ENCODE data around the gene RARB. TPM values are rescaled to one million over a fixed set of nuclear protein-coding genes. Genes with fewer than 3 reads are reported as not detected.

RARB gene
- total and polyA plus RNA-seq, 9 of the 15 experiments (the other 6 are each of a cell fraction or from before 2014, with no cell fraction given), result 0.15 to 1.3 (median 0.27) TPM

- TF ChIP-seq TFE3 (CRISPR knock-in tag; IDR thresholded peaks at IDR 0.05), result no peak
These were observed 148.9 kb downstream of the RARB start (continued) for GRCh38 chr3:25576831-25577454.

- intact Hi-C loops (cut with micrococcal nuclease) (no loop called here), in situ Hi-C loops (cut with MboI) (no loop called here)
- Histone ChIP-seq H3K9me1 (ENCODE audit: control insufficient read depth, insufficient read depth, low read length) (no peaks in the 10 kb centered on the region), H3K4me3 (no peak overlapping the region), H2AFZ (ENCODE audit: low read depth, low read length) (no peak overlapping the region), H3K79me2 (ENCODE audit: control insufficient read depth, insufficient read depth, low read length) (no peaks in the 10 kb centered on the region), H3K27ac (ENCODE audit: extremely low read depth, low read depth, low read length) (no peak overlapping the region), H3K36me3 (ENCODE audit: control insufficient read depth, insufficient read depth, low read length) (no peaks in the 10 kb centered on the region), H3K4me2 (ENCODE audit: insufficient read depth, low read length) (no peak overlapping the region), H3K9ac (ENCODE audit: insufficient read depth in 1 of 2, low read depth in 2 of 2, low read length in 2 of 2) (no peak overlapping the region), H3K9me3 (replicated peaks; ENCODE audit: control insufficient read depth, insufficient read depth, low read depth, low read length) (no peaks in the 10 kb centered on the region), H4K20me1 (replicated peaks; ENCODE audit: control insufficient read depth, insufficient read depth, low read length) (0 out of 2 replicates have a peak, but pooled peaks cover 8% of the 10 kb centered on the region), H3K4me1 (replicated peaks in 1 of 2; ENCODE audit: control insufficient read depth in 2 of 2, insufficient read depth in 2 of 2, low read length in 2 of 2) (peaks cover 5 to 6% of the 10 kb centered on the region in 2 experiments; a peak in 2 of 5 replicates), H3K27me3 (ENCODE audit: control insufficient read depth in 2 of 2, insufficient read depth in 2 of 2, low read length in 2 of 2) (peaks cover 39 to 63% of the 10 kb centered on the region in 2 experiments)
- TF ChIP-seq ZNF764 (CRISPR knock-in tag; IDR thresholded peaks at IDR 0.05; ENCODE audit: low read depth) (no peak), DNMT1 (IDR thresholded peaks at IDR 0.05) (no peak), BRD9 (IDR thresholded peaks at IDR 0.05; ENCODE audit: low read depth, partially characterized antibody) (no peak), MEIS2 (IDR thresholded peaks at IDR 0.05; ENCODE audit: partially characterized antibody) (no peak), HDAC3 (IDR thresholded peaks at IDR 0.05; ENCODE audit: borderline replicate concordance, partially characterized antibody) (no peak), SIN3B (IDR thresholded peaks at IDR 0.05; ENCODE audit: low read depth) (no peak), MAFF (IDR thresholded peaks at IDR 0.05; ENCODE audit: low read length) (no peak)
- TF ChIP-seq, protein P1, sequence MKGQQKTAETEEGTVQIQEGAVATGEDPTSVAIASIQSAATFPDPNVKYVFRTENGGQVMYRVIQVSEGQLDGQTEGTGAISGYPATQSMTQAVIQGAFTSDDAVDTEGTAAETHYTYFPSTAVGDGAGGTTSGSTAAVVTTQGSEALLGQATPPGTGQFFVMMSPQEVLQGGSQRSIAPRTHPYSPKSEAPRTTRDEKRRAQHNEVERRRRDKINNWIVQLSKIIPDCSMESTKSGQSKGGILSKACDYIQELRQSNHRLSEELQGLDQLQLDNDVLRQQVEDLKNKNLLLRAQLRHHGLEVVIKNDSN (CRISPR knock-in tag; IDR thresholded peaks at IDR 0.05), result no peak
- TF ChIP-seq, protein P2, sequence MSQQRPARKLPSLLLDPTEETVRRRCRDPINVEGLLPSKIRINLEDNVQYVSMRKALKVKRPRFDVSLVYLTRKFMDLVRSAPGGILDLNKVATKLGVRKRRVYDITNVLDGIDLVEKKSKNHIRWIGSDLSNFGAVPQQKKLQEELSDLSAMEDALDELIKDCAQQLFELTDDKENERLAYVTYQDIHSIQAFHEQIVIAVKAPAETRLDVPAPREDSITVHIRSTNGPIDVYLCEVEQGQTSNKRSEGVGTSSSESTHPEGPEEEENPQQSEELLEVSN (IDR thresholded peaks at IDR 0.05; ENCODE audit: borderline replicate concordance in 1 of 2, extremely low read depth in 1 of 2, insufficient read depth in 1 of 2, insufficient read length in 1 of 2, low read depth in 1 of 2, low read length in 1 of 2, poor library complexity in 1 of 2, severe bottlenecking in 1 of 2), result no peak
- DNase-seq (ENCODE audit: extremely low read depth in 1 of 4, low spot score in 3 of 4) (no peak), FAIRE-seq (no peak), ATAC-seq (no peak)
- ChIA-PET CTCF (ENCODE audit: low intra/inter-chr PET ratio) (no interaction called here), POLR2A (no interaction called here)
- BruUV-seq (replicated peaks), result no TSS peak
- WGBS (ENCODE audit: insufficient coverage, low coverage, missing lambda C conversion rate), result 26% methylated on average over 10 of the region's 10 CpGs
These were observed 150.0 kb downstream of the RARB start for GRCh38 chr3:25578059-25578458.

All from K562 (cell line).